Measurements from ENCODE around the gene PNLDC1. TPM values are rescaled to one million over a fixed set of nuclear protein-coding genes. Genes with fewer than 3 reads are reported as not detected.
A peak's percentile ranks its signal among the peaks of the same experiment; 100 is the strongest.

Gene PNLDC1
- total and polyA plus RNA-seq, 9 of the 15 experiments (the other 6 are each of a cell fraction or from before 2014, with no cell fraction given), result 0.12 TPM; not detected in 8

DNA sequence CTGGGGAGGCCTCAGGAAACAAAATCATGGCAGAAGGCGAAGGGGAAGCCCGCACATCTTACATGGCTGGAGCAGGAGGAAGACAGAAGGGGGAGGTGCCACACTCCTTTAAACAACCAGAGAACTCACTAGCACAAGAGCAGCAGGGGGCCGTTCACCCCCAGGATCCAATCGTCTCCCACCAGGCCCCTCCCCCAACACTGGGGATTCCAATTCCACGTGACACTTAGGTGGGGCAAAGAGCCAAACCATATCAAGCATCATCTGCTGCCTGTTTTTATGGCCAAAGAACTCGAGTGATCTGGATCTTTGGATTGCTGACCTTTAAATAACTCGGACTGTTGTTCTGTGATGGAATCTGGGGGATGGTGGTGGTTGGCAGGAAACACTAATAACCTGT lies 28.0 kb downstream of the PNLDC1 start:
- no peaks in the 10 kb centered on the region for H3K36me3 ChIP-seq (ENCODE audit: control insufficient read depth, insufficient read depth, low read length)
- no peak overlapping the region for H2AFZ ChIP-seq (ENCODE audit: low read depth, low read length)
- ATAC-seq (no peak; the same call in 2 of the 3 replicates), FAIRE-seq (no peak), DNase-seq (ENCODE audit: extremely low read depth in 1 of 4, low spot score in 3 of 4) (peak in 1 of 4 experiments; percentile 29)
- no peak overlapping the region for H3K4me3 ChIP-seq
- WGBS (ENCODE audit: insufficient coverage, low coverage, missing lambda C conversion rate), result 0% methylated on average over 7 of the region's 7 CpGs
- TF ChIP-seq, protein P1, sequence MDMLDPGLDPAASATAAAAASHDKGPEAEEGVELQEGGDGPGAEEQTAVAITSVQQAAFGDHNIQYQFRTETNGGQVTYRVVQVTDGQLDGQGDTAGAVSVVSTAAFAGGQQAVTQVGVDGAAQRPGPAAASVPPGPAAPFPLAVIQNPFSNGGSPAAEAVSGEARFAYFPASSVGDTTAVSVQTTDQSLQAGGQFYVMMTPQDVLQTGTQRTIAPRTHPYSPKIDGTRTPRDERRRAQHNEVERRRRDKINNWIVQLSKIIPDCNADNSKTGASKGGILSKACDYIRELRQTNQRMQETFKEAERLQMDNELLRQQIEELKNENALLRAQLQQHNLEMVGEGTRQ (CRISPR knock-in tag; IDR thresholded peaks at IDR 0.05), result 0 out of 2 replicates have a peak, but pooled peaks have one; percentile 4
- TF ChIP-seq NFIC (IDR thresholded peaks at IDR 0.05), result peak; percentile 46; the same call in 1 of the 2 replicates
- TF ChIP-seq MGA (IDR thresholded peaks at IDR 0.05), result no peak
- H3K9ac ChIP-seq (ENCODE audit: insufficient read depth in 1 of 2, low read depth in 2 of 2, low read length in 2 of 2), result no peak overlapping the region
- no TSS peak for BruUV-seq (replicated peaks)
- ChIA-PET CTCF (ENCODE audit: low intra/inter-chr PET ratio) (no interaction called here), POLR2A (interaction anchor here (0.7 to 0.9 kb wide), 2 partner anchors 8 to 17 kb away, joined by 4 to 5 read pairs; no protein-coding TSS in a partner anchor)
- peaks cover 68 to 73% of the 10 kb centered on the region in 2 experiments for H3K27me3 ChIP-seq (ENCODE audit: control insufficient read depth in 2 of 2, insufficient read depth in 2 of 2, low read length in 2 of 2)
- no peaks in the 10 kb centered on the region for H3K9me1 ChIP-seq (ENCODE audit: control insufficient read depth, insufficient read depth, low read length)
- intact Hi-C loops (cut with micrococcal nuclease), result no loop called here
- H4K20me1 ChIP-seq (replicated peaks; ENCODE audit: control insufficient read depth, insufficient read depth, low read length), result peaks cover 3% of the 10 kb centered on the region; the same call in 1 of the 2 replicates
- no peaks in the 10 kb centered on the region for H3K79me2 ChIP-seq (ENCODE audit: control insufficient read depth, insufficient read depth, low read length)
- H3K4me2 ChIP-seq (ENCODE audit: insufficient read depth, low read length), result no peak overlapping the region
- H3K27ac ChIP-seq (ENCODE audit: extremely low read depth, low read depth, low read length), result no peak overlapping the region
- H3K9me3 ChIP-seq (replicated peaks; ENCODE audit: control insufficient read depth, insufficient read depth, low read depth, low read length), result no peaks in the 10 kb centered on the region
- peaks cover 0 to 6% of the 10 kb centered on the region in 2 experiments; a peak in 3 of 5 replicates for H3K4me1 ChIP-seq (replicated peaks in 1 of 2; ENCODE audit: control insufficient read depth in 2 of 2, insufficient read depth in 2 of 2, low read length in 2 of 2)
- in situ Hi-C loops (cut with MboI), result no loop called here
